K562 (cell line): ENCODE data around the gene SEC23A. TPM values are rescaled to one million over a fixed set of nuclear protein-coding genes. Genes with fewer than 3 reads are reported as not detected.
A peak's percentile ranks its signal among the peaks of the same experiment; 100 is the strongest.
"Not testable (repeated sequence)": the region's sequence is repeated elsewhere in the genome, so short reads cannot be mapped to it uniquely, and the experiment has no call there.

Source experiments
- ATAC-seq: fragments of 200-7000 bp; cut with Tn5 transposase; 3 replicates; pipeline ENCODE4 v1.9.1; 2020; ENCODE audit warnings: moderate library complexity
- BruUV-seq: library from RNA; stranded (reverse); fragments of 400-500 nt; replicated peaks from 2 replicates; lab custom pipeline; 2021; lab: Mats Ljungman, UMichigan
- CTCF ChIA-PET: fragments of 300-600 bp; formaldehyde crosslinking; extraction: SDS; loops from one replicate; lab custom pipeline; 2021; ENCODE audit warnings: low intra/inter-chr PET ratio; lab: Yijun Ruan, JAX
- POLR2A ChIA-PET: fragments of 300-600, 350-650 bp; sonication (Branson Sonifier 250); formaldehyde crosslinking; extraction: SDS; loops from one replicate; lab custom pipeline; 2021; ENCODE audit warnings: antibody characterized with exemption, inconsistent platforms; lab: Yijun Ruan, JAX
- DNase-seq, 4 experiments: peaks; one replicate each; pipeline versions ENCODE4 v3.0.0 to v3.0.0-alpha.2; 2011 to 2018; ENCODE audit warnings: low spot score in 3 of 4, mixed read lengths in 3 of 4; ENCODE audit errors: extremely low read depth in 1 of 4
- FAIRE-seq: peaks from 2 replicates; lab custom pipeline; 2011; peaks lifted over from hg19 to GRCh38; lab: Jason Lieb, UNC
- H2AFZ ChIP-seq: 2 replicates; pipeline ENCODE4 v1.6.0; 2011; ENCODE audit warnings: low read depth, low read length, control low read depth, inconsistent platforms
- H3K27ac ChIP-seq: fragments of 200-600 bp; 3 replicates; pipeline ENCODE4 v1.8.0; 2011; ENCODE audit warnings: low read depth, mild to moderate bottlenecking, control low read depth, inconsistent platforms, low read length, moderate library complexity, mixed read lengths; ENCODE audit errors: extremely low read depth
- H3K27me3 ChIP-seq, 2 experiments: fragments of 300-600 bp in 1 of 2; 2 replicates in 1 of 2; 3 replicates in 1 of 2; pipeline versions ENCODE4 v1.6.0 to v1.8.0; 2011; ENCODE audit warnings: inconsistent platforms in 2 of 2, low read length in 2 of 2, mild to moderate bottlenecking in 1 of 2, mixed read lengths in 1 of 2, moderate library complexity in 1 of 2; ENCODE audit not compliant: control insufficient read depth in 2 of 2, insufficient read depth in 2 of 2
- H3K36me3 ChIP-seq: fragments of 300-600 bp; 3 replicates; pipeline ENCODE4 v1.8.0; 2011; ENCODE audit warnings: mild to moderate bottlenecking, low read length, inconsistent platforms; ENCODE audit not compliant: control insufficient read depth, insufficient read depth
- H3K4me1 ChIP-seq, 2 experiments: fragments of 200-600 bp in 1 of 2; replicated peaks in 1 of 2; 2 replicates in 1 of 2; 3 replicates in 1 of 2; pipeline versions ENCODE4 v1.5.1 to v1.8.0; 2011; ENCODE audit warnings: inconsistent platforms in 2 of 2, low read length in 2 of 2, mild to moderate bottlenecking in 1 of 2, mixed read lengths in 1 of 2, moderate library complexity in 1 of 2; ENCODE audit not compliant: control insufficient read depth in 2 of 2, insufficient read depth in 2 of 2
- H3K4me2 ChIP-seq: 2 replicates; pipeline ENCODE4 v1.6.1; 2011; ENCODE audit warnings: low read length, control low read depth, inconsistent platforms, mixed read lengths; ENCODE audit not compliant: insufficient read depth
- H3K4me3 ChIP-seq: fragments of 200-600 bp; sonication (generic), shearing (Covaris generic); 2 replicates; pipeline ENCODE4 v1.5.1; 2016; ENCODE audit warnings: control low read depth, inconsistent platforms
- H3K79me2 ChIP-seq: fragments of 200-600 bp; 3 replicates; pipeline ENCODE4 v1.8.0; 2011; ENCODE audit warnings: low read length, inconsistent platforms; ENCODE audit not compliant: control insufficient read depth, insufficient read depth
- H3K9ac ChIP-seq, 2 experiments: 2 replicates each; pipeline versions ENCODE4 v1.6.0 to v1.6.1; 2011; ENCODE audit warnings: low read depth in 2 of 2, low read length in 2 of 2, control low read depth in 1 of 2, inconsistent platforms in 1 of 2, mild to moderate bottlenecking in 1 of 2, mixed read lengths in 1 of 2; ENCODE audit not compliant: insufficient read depth in 1 of 2
- H3K9me1 ChIP-seq: one replicate; pipeline ENCODE4 v1.6.0; 2011; ENCODE audit warnings: inconsistent platforms, mild to moderate bottlenecking, low read length, moderate library complexity; ENCODE audit not compliant: control insufficient read depth, insufficient read depth
- H3K9me3 ChIP-seq: replicated peaks from 2 replicates; pipeline ENCODE4 v1.5.1; 2011; ENCODE audit warnings: low read depth, low read length, inconsistent platforms; ENCODE audit not compliant: control insufficient read depth, insufficient read depth
- H4K20me1 ChIP-seq: replicated peaks from 2 replicates; pipeline ENCODE4 v1.6.1; 2011; ENCODE audit warnings: low read length, inconsistent platforms, mixed read lengths; ENCODE audit not compliant: control insufficient read depth, insufficient read depth
- ATF1 ChIP-seq, 2 experiments: fragments of 450-650 bp in 1 of 2; IDR thresholded peaks; 2 replicates each; pipeline ENCODE4 v1.6.1; 2016; ENCODE audit warnings: missing compliant biosample characterization in 1 of 2, missing genetic modification characterization in 1 of 2
- DNMT1 ChIP-seq: fragments of 450-650 bp; IDR thresholded peaks from 2 replicates; pipeline ENCODE4 v1.6.1; 2016; ENCODE audit warnings: antibody characterized with exemption, mild to moderate bottlenecking
- ESRRA ChIP-seq: fragments of 450-650 bp; IDR thresholded peaks from 2 replicates; pipeline ENCODE4 v1.6.1; 2014; ENCODE audit warnings: low read depth, mild to moderate bottlenecking, moderate library complexity, borderline replicate concordance
- ETV6 ChIP-seq, 3 experiments: fragments of 150-350 bp in 1 of 3; sonication (generic) in 1 of 3; formaldehyde crosslinking in 1 of 3; IDR thresholded peaks; 2 replicates each; pipeline versions ENCODE4 v1.6.1 to v1.8.0; 2014 to 2022; ENCODE audit warnings: borderline replicate concordance in 2 of 3, low read depth in 2 of 3, antibody characterized with exemption in 1 of 3, low read length in 1 of 3, mild to moderate bottlenecking in 1 of 3, missing genetic modification reagents in 1 of 3
- GATAD2A ChIP-seq: fragments of 450-650 bp; IDR thresholded peaks from 2 replicates; pipeline ENCODE4 v1.6.1; 2017
- MTF1 ChIP-seq: fragments of 250-450 bp; sonication (Bioruptor Pico); IDR thresholded peaks from 2 replicates; pipeline ENCODE4 v1.9.0; 2021; ENCODE audit warnings: moderate library complexity, mild to moderate bottlenecking, inconsistent platforms, borderline replicate concordance
- NFYB ChIP-seq: IDR thresholded peaks from 2 replicates; pipeline ENCODE4 v1.6.1; 2011; ENCODE audit warnings: mild to moderate bottlenecking, moderate library complexity; ENCODE audit not compliant: insufficient read length; ENCODE audit errors: extremely low read depth
- PTRF ChIP-seq: fragments of 450-650 bp; IDR thresholded peaks from 2 replicates; pipeline ENCODE4 v1.6.1; 2016; ENCODE audit warnings: mild to moderate bottlenecking, missing genetic modification characterization, missing compliant biosample characterization
- STAT5B ChIP-seq: fragments of 250-450 bp; sonication (Bioruptor Pico); IDR thresholded peaks from 2 replicates; pipeline ENCODE4 v1.8.0; 2021; ENCODE audit warnings: mild to moderate bottlenecking, inconsistent platforms
- ZBTB5 ChIP-seq: fragments of 450-650 bp; IDR thresholded peaks from 2 replicates; pipeline ENCODE4 v1.6.1; 2017; ENCODE audit warnings: antibody characterized with exemption
- ZNF174 ChIP-seq: fragments of 250-450 bp; sonication (Bioruptor Pico); IDR thresholded peaks from 2 replicates; pipeline ENCODE4 v1.4.0; 2020; ENCODE audit warnings: mild to moderate bottlenecking
- ZNF253 ChIP-seq: fragments of 250-450 bp; sonication (Bioruptor Pico); conservative IDR thresholded peaks from 2 replicates; pipeline ENCODE4 v1.6.1; 2021; ENCODE audit warnings: mild to moderate bottlenecking
- WGBS: fragments of 100-300 bp; shearing (Covaris generic); methylation state at CpG from one replicate; pipeline ENCODE4 v1.1.6; 2016; ENCODE audit warnings: low coverage, mixed read lengths; ENCODE audit not compliant: insufficient coverage; ENCODE audit errors: missing lambda C conversion rate; 5-methylcytosine and 5-hydroxymethylcytosine counted together
- in situ Hi-C: fragments of 300-500 bp; cut with MboI; formaldehyde crosslinking; loops from 4 replicates; pipeline ENCODE4 v1.15.0; 2018; ENCODE audit warnings: inconsistent platforms, mixed read lengths
- intact Hi-C: fragments of 100-400 bp; cut with micrococcal nuclease; formaldehyde crosslinking; loops from 2 replicates; pipeline ENCODE4 v1.14.2; 2022
- polyA plus RNA-seq, 8 experiments: library from polyadenylated mRNA; depleted of rRNA in 4 of 8; stranded (reverse) in 5 of 8; unstranded in 3 of 8; fragments of >200 nt; fragmentation: Nextera tagmentation in 2 of 8; fragmentation: Illumina TruSeq in 1 of 8; extraction: Ambion mirVana in 2 of 8; extraction: Trizol in 1 of 8; gene quantifications; 2 replicates each; pipeline versions ENCODE4 v1.2.1 to v1.2.3, GENCODE V29; 2011 to 2014; ENCODE audit warnings: inconsistent platforms in 1 of 8, missing spikeins in 1 of 8
- total RNA-seq, 7 experiments: library from RNA; depleted of rRNA in 6 of 7; stranded (reverse); fragments of >200 nt in 6 of 7; fragmentation: Illumina TruSeq in 2 of 7; extraction: Trizol in 2 of 7; gene quantifications; 2 replicates each; pipeline versions ENCODE4 v1.2.1 to v1.2.3, GENCODE V29; 2011 to 2021; ENCODE audit warnings: low replicate concordance in 1 of 7

Gene SEC23A
- total and polyA plus RNA-seq, 9 of the 15 experiments (the other 6 are each of a cell fraction or from before 2014, with no cell fraction given): 5.5 to 47.0 (median 14.5) TPM

- DNase-seq: no peak
- H3K36me3 ChIP-seq: peaks cover 8% of the 10 kb centered on the region; the same call in 1 of the 3 replicates
- no peak for ATAC-seq
- TF ChIP-seq GATAD2A (no peak), ESRRA (no peak), MTF1 (CRISPR knock-in tag) (no peak), ATF1 (CRISPR knock-in tag; IDR thresholded peaks at IDR 0.05) (no peak), ATF1 (tag; IDR thresholded peaks at IDR 0.05) (no peak), DNMT1 (no peak), ZBTB5 (no peak), STAT5B (CRISPR knock-in tag) (no peak), ZNF174 (CRISPR knock-in tag) (no peak), ZNF253 (CRISPR knock-in tag) (no peak), PTRF (tag) (no peak), ETV6 (IDR thresholded peaks at IDR 0.05; ENCODE audit: borderline replicate concordance in 1 of 2, low read depth in 2 of 2, low read length in 1 of 2) (no peak), ETV6 (CRISPR knock-in tag; IDR thresholded peaks at IDR 0.05; ENCODE audit: borderline replicate concordance) (no peak), NFYB (no peak)
- intact Hi-C loops: no loop called here
- ChIA-PET CTCF (no interaction called here), POLR2A (no interaction called here)
- H3K79me2 ChIP-seq: peaks cover 19% of the 10 kb centered on the region
- H3K4me2 ChIP-seq: no peak overlapping the region
- in situ Hi-C loops: loop anchor here (10.0 kb wide), 1 partner anchor 325 kb away; no protein-coding TSS in a partner anchor
- no peak overlapping the region for H3K4me3 ChIP-seq
- no peak overlapping the region for H2AFZ ChIP-seq
- H3K9me3 ChIP-seq: no peaks in the 10 kb centered on the region
- H4K20me1 ChIP-seq: no peaks in the 10 kb centered on the region
- no peaks in the 10 kb centered on the region for H3K27me3 ChIP-seq
- H3K9ac ChIP-seq: no peak overlapping the region
- H3K27ac ChIP-seq: no peak overlapping the region
- peaks cover 0 to 8% of the 10 kb centered on the region in 2 experiments; a peak in 2 of 5 replicates for H3K4me1 ChIP-seq
- H3K9me1 ChIP-seq: no peaks in the 10 kb centered on the region
- FAIRE-seq: no peak
- BruUV-seq: TSS peak; percentile 4
These were observed 3.3 kb downstream of the SEC23A start for GRCh38 chr14:39099748-39100147.

- WGBS: 94% methylated on average over 10 of the region's 10 CpGs
- H4K20me1 ChIP-seq, H3K9ac ChIP-seq, H3K4me3 ChIP-seq, ATAC-seq, BruUV-seq, FAIRE-seq, intact Hi-C loops, H3K27ac ChIP-seq, CTCF ChIA-PET, H3K9me1 ChIP-seq, H3K4me1 ChIP-seq, H3K4me2 ChIP-seq, DNase-seq, in situ Hi-C loops, H3K9me3 ChIP-seq, H2AFZ ChIP-seq, H3K27me3 ChIP-seq: not testable (repeated sequence)
- Histone ChIP-seq H3K36me3 (peaks cover 11% of the 10 kb centered on the region; the same call in 1 of the 3 replicates), H3K79me2 (peaks cover 19% of the 10 kb centered on the region)
- POLR2A ChIA-PET: interaction anchor here (0.6 kb wide), 2 partner anchors 20 to 63 kb away, joined by 3 to 4 read pairs; no protein-coding TSS in a partner anchor
These were observed 3.8 kb downstream of the SEC23A start for GRCh38 chr14:39099215-39099614.
